HEK293 (cell line): Measurements from ENCODE around the gene C1RL.

ENCODE experiments used
- CTCF ChIA-PET: fragments of 350-600 bp; formaldehyde crosslinking; extraction: SDS; loops from one replicate; lab custom pipeline; 2021; ENCODE audit warnings: antibody characterized with exemption; lab: Yijun Ruan, JAX
- POLR2A ChIA-PET: fragments of 300-600 bp; formaldehyde crosslinking; extraction: SDS; loops from one replicate; lab custom pipeline; 2020; ENCODE audit warnings: antibody characterized with exemption, inconsistent platforms; lab: Yijun Ruan, JAX
- H3K27ac ChIP-seq: fragments of 200-500 bp; sonication (Bioruptor generic); 2 replicates; pipeline ENCODE4 v1.5.1; 2014; ENCODE audit warnings: low read depth, low read length, control low read depth, inconsistent platforms; ENCODE audit errors: extremely low read depth
- H3K36me3 ChIP-seq, 2 experiments: fragments of 200-500 bp in 1 of 2; sonication (Bioruptor generic) in 1 of 2; 1 replicate in 1 of 2; 2 replicates in 1 of 2; pipeline ENCODE4 v1.5.1; 2014 to 2017; ENCODE audit warnings: inconsistent platforms in 2 of 2, low read length in 2 of 2; ENCODE audit not compliant: control insufficient read depth in 2 of 2, insufficient read depth in 1 of 2
- H3K4me1 ChIP-seq: fragments of 200-500 bp; sonication (Bioruptor generic); 2 replicates; pipeline ENCODE4 v1.5.1; 2014; ENCODE audit warnings: mild to moderate bottlenecking, low read length, inconsistent platforms; ENCODE audit not compliant: control insufficient read depth, insufficient read depth
- H3K4me3 ChIP-seq: 2 replicates; pipeline ENCODE4 v1.5.1; 2011; ENCODE audit warnings: low read depth, mild to moderate bottlenecking, control low read depth, low read length, moderate library complexity
- H3K9me3 ChIP-seq: fragments of 200-500 bp; sonication (Bioruptor generic); 2 replicates; pipeline ENCODE4 v1.5.1; 2014; ENCODE audit warnings: low read depth, low read length, inconsistent platforms; ENCODE audit not compliant: control insufficient read depth, insufficient read depth
- BCL11B ChIP-seq: fragments of 450-650 bp; formaldehyde crosslinking; IDR thresholded peaks from 2 replicates; pipeline ENCODE4 v1.5.1; 2016; ENCODE audit warnings: low read depth, missing biosample characterization, missing genetic modification characterization
- GFI1B ChIP-seq: fragments of 450-650 bp; formaldehyde crosslinking; IDR thresholded peaks from 2 replicates; pipeline ENCODE4 v1.5.1; 2016; ENCODE audit warnings: missing biosample characterization, missing genetic modification characterization
- GLI2 ChIP-seq: fragments of 450-650 bp; formaldehyde crosslinking; IDR thresholded peaks from 2 replicates; pipeline ENCODE4; 2017; ENCODE audit warnings: missing biosample characterization, missing genetic modification characterization, low read depth, borderline replicate concordance
- OSR2 ChIP-seq: fragments of 450-650 bp; formaldehyde crosslinking; IDR thresholded peaks from 2 replicates; pipeline ENCODE4 v1.5.1; 2016; ENCODE audit warnings: missing biosample characterization, missing genetic modification characterization
- OVOL3 ChIP-seq: fragments of 450-650 bp; formaldehyde crosslinking; IDR thresholded peaks from 2 replicates; pipeline ENCODE4 v1.5.1; 2016; ENCODE audit warnings: missing biosample characterization, missing genetic modification characterization
- ZBTB1 ChIP-seq: fragments of 450-650 bp; formaldehyde crosslinking; IDR thresholded peaks from 2 replicates; pipeline ENCODE4 v1.5.1; 2016; ENCODE audit warnings: missing biosample characterization, missing genetic modification characterization
- ZBTB7A ChIP-seq: fragments of 450-650 bp; formaldehyde crosslinking; IDR thresholded peaks from 2 replicates; pipeline ENCODE4 v1.5.1; 2016; ENCODE audit warnings: low read depth, missing biosample characterization, missing genetic modification characterization
- ZFP3 ChIP-seq: fragments of 450-650 bp; formaldehyde crosslinking; IDR thresholded peaks from 2 replicates; pipeline ENCODE4 v1.5.1; 2016; ENCODE audit warnings: low read depth, missing biosample characterization, missing genetic modification characterization
- ZFP41 ChIP-seq: fragments of 450-650 bp; formaldehyde crosslinking; IDR thresholded peaks from 2 replicates; pipeline ENCODE4 v1.5.1; 2016; ENCODE audit warnings: missing biosample characterization, missing genetic modification characterization, borderline replicate concordance
- ZNF114 ChIP-seq: fragments of 450-650 bp; formaldehyde crosslinking; IDR thresholded peaks from 2 replicates; pipeline ENCODE4 v1.5.0; 2017; ENCODE audit warnings: missing biosample characterization, missing genetic modification characterization
- ZNF132 ChIP-seq: fragments of 450-650 bp; formaldehyde crosslinking; IDR thresholded peaks from 2 replicates; pipeline ENCODE4 v1.5.1; 2017; ENCODE audit warnings: missing biosample characterization, missing genetic modification characterization, borderline replicate concordance
- ZNF174 ChIP-seq: fragments of 450-650 bp; formaldehyde crosslinking; IDR thresholded peaks from 2 replicates; pipeline ENCODE4 v1.5.0; 2017; ENCODE audit warnings: missing biosample characterization, mild to moderate bottlenecking, missing genetic modification characterization
- ZNF184 ChIP-seq: fragments of 450-650 bp; IDR thresholded peaks from 2 replicates; pipeline ENCODE4 v1.5.1; 2018; ENCODE audit warnings: missing biosample characterization, mild to moderate bottlenecking, missing genetic modification characterization
- ZNF221 ChIP-seq: fragments of 450-650 bp; formaldehyde crosslinking; IDR thresholded peaks from 2 replicates; pipeline ENCODE4 v1.5.1; 2017; ENCODE audit warnings: missing biosample characterization, missing genetic modification characterization, borderline replicate concordance
- ZNF239 ChIP-seq: fragments of 450-650 bp; formaldehyde crosslinking; IDR thresholded peaks from 2 replicates; pipeline ENCODE4 v1.5.1; 2016; ENCODE audit warnings: missing biosample characterization, missing genetic modification characterization
- ZNF266 ChIP-seq: fragments of 450-650 bp; formaldehyde crosslinking; IDR thresholded peaks from 2 replicates; pipeline ENCODE4 v1.5.1; 2016; ENCODE audit warnings: missing biosample characterization, missing genetic modification characterization, low read depth
- ZNF433 ChIP-seq: fragments of 450-650 bp; formaldehyde crosslinking; IDR thresholded peaks from 2 replicates; pipeline ENCODE4 v1.5.1; 2016; ENCODE audit warnings: missing biosample characterization, missing genetic modification characterization, low read depth
- ZNF449 ChIP-seq: fragments of 450-650 bp; formaldehyde crosslinking; IDR thresholded peaks from 2 replicates; pipeline ENCODE4 v1.5.1; 2017; ENCODE audit warnings: missing biosample characterization, mild to moderate bottlenecking, missing genetic modification characterization, moderate library complexity
- ZNF48 ChIP-seq: fragments of 450-650 bp; formaldehyde crosslinking; IDR thresholded peaks from 2 replicates; pipeline ENCODE4 v1.5.1; 2016; ENCODE audit warnings: missing biosample characterization, missing genetic modification characterization
- ZNF544 ChIP-seq: fragments of 450-650 bp; formaldehyde crosslinking; IDR thresholded peaks from 2 replicates; pipeline ENCODE4 v1.5.0; 2017; ENCODE audit warnings: missing biosample characterization, missing genetic modification characterization
- ZNF560 ChIP-seq: fragments of 450-650 bp; formaldehyde crosslinking; IDR thresholded peaks from 2 replicates; pipeline ENCODE4 v1.5.1; 2017; ENCODE audit warnings: missing biosample characterization, missing genetic modification characterization, borderline replicate concordance
- ZNF571 ChIP-seq: fragments of 450-650 bp; formaldehyde crosslinking; IDR thresholded peaks from 2 replicates; pipeline ENCODE4 v1.5.0; 2017; ENCODE audit warnings: missing biosample characterization, missing genetic modification characterization
- ZNF596 ChIP-seq: fragments of 450-650 bp; IDR thresholded peaks from 2 replicates; pipeline ENCODE4 v1.5.0; 2018; ENCODE audit warnings: missing biosample characterization, mild to moderate bottlenecking, missing genetic modification characterization, moderate library complexity
- ZNF623 ChIP-seq: fragments of 450-650 bp; formaldehyde crosslinking; IDR thresholded peaks from 2 replicates; pipeline ENCODE4 v1.5.1; 2016; ENCODE audit warnings: missing biosample characterization, missing genetic modification characterization
- ZNF626 ChIP-seq: fragments of 450-650 bp; sonication (Bioruptor Pico); formaldehyde crosslinking; IDR thresholded peaks from 2 replicates; pipeline ENCODE4 v1.5.1; 2018; ENCODE audit warnings: missing biosample characterization, missing genetic modification characterization, inconsistent platforms
- ZNF670 ChIP-seq: fragments of 450-650 bp; formaldehyde crosslinking; IDR thresholded peaks from 2 replicates; pipeline ENCODE4 v1.5.1; 2016; ENCODE audit warnings: missing biosample characterization, missing genetic modification characterization, low read depth
- ZNF843 ChIP-seq: fragments of 450-650 bp; formaldehyde crosslinking; IDR thresholded peaks from 2 replicates; pipeline ENCODE4 v1.5.1; 2016; ENCODE audit warnings: missing biosample characterization, missing genetic modification characterization
- TF ChIP-seq, protein P1 (sequence below): fragments of 450-650 bp; formaldehyde crosslinking; IDR thresholded peaks from 2 replicates; pipeline ENCODE4 v1.5.1; 2016; ENCODE audit warnings: missing biosample characterization, missing genetic modification characterization, borderline replicate concordance

Gene C1RL

GRCh38 chr12:7096979-7097378 lies 12.0 kb downstream of the C1RL start:
- H3K36me3 ChIP-seq = peaks cover 0 to 17% of the 10 kb centered on the region in 2 experiments; a peak in 1 of 3 replicates
- H3K4me1 ChIP-seq = no peaks in the 10 kb centered on the region
- POLR2A ChIA-PET = interaction anchor here (1.0 kb wide), 1 partner anchor 152 kb away, joined by 4 read pairs; no protein-coding TSS in a partner anchor
- H3K4me3 ChIP-seq = no peak overlapping the region
- no peaks in the 10 kb centered on the region for H3K9me3 ChIP-seq
- TF ChIP-seq ZBTB1 (tag by site-specific recombination) = no peak
- no peak for TF ChIP-seq ZNF449 (tag by site-specific recombination)
- no peak for TF ChIP-seq GLI2 (tag by site-specific recombination)
- TF ChIP-seq ZNF626 (tag by site-specific recombination) = no peak
- TF ChIP-seq ZNF560 (tag by site-specific recombination) = no peak
- no peak for TF ChIP-seq OSR2 (tag by site-specific recombination)
- TF ChIP-seq ZNF596 (tag by site-specific recombination) = no peak
- TF ChIP-seq OVOL3 (tag by site-specific recombination) = no peak
- TF ChIP-seq ZNF221 (tag by site-specific recombination) = no peak
- TF ChIP-seq, protein P1, sequence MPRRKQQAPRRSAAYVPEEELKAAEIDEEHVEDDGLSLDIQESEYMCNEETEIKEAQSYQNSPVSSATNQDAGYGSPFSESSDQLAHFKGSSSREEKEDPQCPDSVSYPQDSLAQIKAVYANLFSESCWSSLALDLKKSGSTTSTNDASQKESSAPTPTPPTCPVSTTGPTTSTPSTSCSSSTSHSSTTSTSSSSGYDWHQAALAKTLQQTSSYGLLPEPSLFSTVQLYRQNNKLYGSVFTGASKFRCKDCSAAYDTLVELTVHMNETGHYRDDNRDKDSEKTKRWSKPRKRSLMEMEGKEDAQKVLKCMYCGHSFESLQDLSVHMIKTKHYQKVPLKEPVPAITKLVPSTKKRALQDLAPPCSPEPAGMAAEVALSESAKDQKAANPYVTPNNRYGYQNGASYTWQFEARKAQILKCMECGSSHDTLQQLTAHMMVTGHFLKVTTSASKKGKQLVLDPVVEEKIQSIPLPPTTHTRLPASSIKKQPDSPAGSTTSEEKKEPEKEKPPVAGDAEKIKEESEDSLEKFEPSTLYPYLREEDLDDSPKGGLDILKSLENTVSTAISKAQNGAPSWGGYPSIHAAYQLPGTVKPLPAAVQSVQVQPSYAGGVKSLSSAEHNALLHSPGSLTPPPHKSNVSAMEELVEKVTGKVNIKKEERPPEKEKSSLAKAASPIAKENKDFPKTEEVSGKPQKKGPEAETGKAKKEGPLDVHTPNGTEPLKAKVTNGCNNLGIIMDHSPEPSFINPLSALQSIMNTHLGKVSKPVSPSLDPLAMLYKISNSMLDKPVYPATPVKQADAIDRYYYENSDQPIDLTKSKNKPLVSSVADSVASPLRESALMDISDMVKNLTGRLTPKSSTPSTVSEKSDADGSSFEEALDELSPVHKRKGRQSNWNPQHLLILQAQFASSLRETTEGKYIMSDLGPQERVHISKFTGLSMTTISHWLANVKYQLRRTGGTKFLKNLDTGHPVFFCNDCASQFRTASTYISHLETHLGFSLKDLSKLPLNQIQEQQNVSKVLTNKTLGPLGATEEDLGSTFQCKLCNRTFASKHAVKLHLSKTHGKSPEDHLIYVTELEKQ (tag by site-specific recombination) = no peak
- TF ChIP-seq ZNF571 (tag by site-specific recombination) = no peak
- TF ChIP-seq BCL11B (tag by site-specific recombination) = no peak
- no peak for TF ChIP-seq ZNF843 (tag by site-specific recombination)
- no peak for TF ChIP-seq ZNF623 (tag by site-specific recombination)
- H3K27ac ChIP-seq = no peak overlapping the region
- CTCF ChIA-PET = interaction anchor here (0.6 kb wide), 2 partner anchors 16 to 337 kb away, joined by 3 to 6 read pairs; no protein-coding TSS in a partner anchor

DNA sequence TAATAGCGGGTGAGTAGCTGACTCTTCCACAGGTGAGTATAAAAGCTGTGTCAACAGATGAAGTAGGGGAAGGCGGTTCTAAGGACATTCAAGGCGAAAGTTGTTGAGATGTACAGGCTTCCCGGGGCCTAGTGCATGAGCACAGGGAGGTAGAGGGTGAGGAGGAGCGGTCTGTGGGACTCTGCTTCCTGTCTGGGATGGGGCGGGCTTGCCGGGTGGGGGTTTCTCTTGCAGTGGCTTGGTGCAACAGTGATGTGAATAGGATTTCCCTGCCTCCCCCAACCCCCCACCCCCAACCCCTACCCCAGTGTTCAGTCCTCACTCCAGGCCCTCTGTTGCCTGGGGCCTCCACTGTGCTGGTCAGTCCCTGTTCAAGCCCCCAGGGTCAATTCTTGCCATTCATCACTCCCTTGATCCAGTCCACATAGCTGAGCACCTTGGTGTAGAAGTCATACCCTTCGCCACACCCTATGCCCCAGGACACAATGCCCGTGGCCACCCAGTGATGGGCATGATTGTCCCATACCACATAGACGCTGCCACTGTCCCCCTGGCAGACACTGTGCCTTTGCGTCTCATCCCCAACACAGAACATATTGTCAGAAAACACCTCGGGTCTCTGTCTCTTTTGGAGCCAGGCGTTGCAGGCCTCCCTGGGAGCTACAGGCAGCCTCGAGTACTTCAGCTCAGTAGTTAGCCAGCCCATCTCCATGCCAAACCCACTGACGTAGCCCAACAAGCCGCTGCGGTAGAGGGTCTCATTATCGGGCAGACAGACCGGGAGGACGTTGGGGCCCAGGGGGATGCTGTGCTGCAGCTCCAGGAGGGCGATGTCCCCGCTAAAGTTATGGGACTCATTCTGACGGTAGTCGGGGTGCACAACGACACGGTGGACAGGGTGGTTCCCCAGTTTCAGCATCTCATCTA lies 12.7 kb downstream of the C1RL start:
- ChIA-PET POLR2A (interaction anchor here (1.0 kb wide), 1 partner anchor 152 kb away, joined by 4 read pairs; no protein-coding TSS in a partner anchor), CTCF (interaction anchor here (0.6 to 1.4 kb wide), 7 partner anchors 11 to 656 kb away, joined by 3 to 7 read pairs (median 4); no protein-coding TSS in a partner anchor)
- H3K9me3 ChIP-seq = no peaks in the 10 kb centered on the region
- no peak overlapping the region for H3K27ac ChIP-seq
- no peaks in the 10 kb centered on the region for H3K4me1 ChIP-seq
- TF ChIP-seq ZNF174 = no peak
- no peak for TF ChIP-seq ZNF184
- TF ChIP-seq ZFP3 = no peak
- no peak for TF ChIP-seq ZNF48
- TF ChIP-seq ZNF544 (tag by site-specific recombination) = no peak
- no peak for TF ChIP-seq GFI1B (tag by site-specific recombination)
- no peak for TF ChIP-seq ZFP41 (tag by site-specific recombination)
- TF ChIP-seq ZNF670 (tag by site-specific recombination) = no peak
- TF ChIP-seq ZNF239 (tag by site-specific recombination) = no peak
- no peak for TF ChIP-seq ZNF266
- TF ChIP-seq ZNF114 (tag by site-specific recombination) = no peak
- no peak for TF ChIP-seq ZBTB7A (tag by site-specific recombination)
- no peak for TF ChIP-seq ZNF132 (tag by site-specific recombination)
- TF ChIP-seq ZNF433 (tag by site-specific recombination) = no peak
- TF ChIP-seq, all 188 proteins: peak for 0
- H3K4me3 ChIP-seq = no peak overlapping the region
- H3K36me3 ChIP-seq = peaks cover 0 to 12% of the 10 kb centered on the region in 2 experiments; a peak in 1 of 3 replicates
